IMR-90 (cell line): Measurements from ENCODE around the gene NR2F2. TPM values are rescaled to one million over a fixed set of nuclear protein-coding genes. Genes with fewer than 3 reads are reported as not detected.
A peak's percentile ranks its signal among the peaks of the same experiment; 100 is the strongest.

Experiments
- ATAC-seq: fragments of 200-7000 bp; cut with Tn5 transposase; 2 replicates; pipeline ENCODE4 v1.9.1; 2020; ENCODE audit warnings: low read depth, mild to moderate bottlenecking, moderate library complexity
- BruUV-seq: library from RNA; stranded (reverse); fragments of 400-500 nt; replicated peaks from 2 replicates; lab custom pipeline; 2021; lab: Mats Ljungman, UMichigan
- CTCF ChIA-PET: fragments of 300-600 bp; formaldehyde crosslinking; extraction: SDS; loops from one replicate; lab custom pipeline; 2021; ENCODE audit warnings: antibody characterized with exemption; lab: Yijun Ruan, JAX
- POLR2A ChIA-PET: fragments of 300-600 bp; sonication (Branson Sonifier 250); formaldehyde crosslinking; loops from one replicate; lab custom pipeline; 2022; ENCODE audit warnings: antibody characterized with exemption; ENCODE audit not compliant: unreplicated experiment; lab: Charles Lee
- DNase-seq: peaks from one replicate; pipeline ENCODE4 v3.0.0; 2013
- H2AFZ ChIP-seq: replicated peaks from 2 replicates; pipeline ENCODE3; 2013; ENCODE audit warnings: low read length, mild to moderate bottlenecking; ENCODE audit not compliant: poor library complexity
- H2AK5ac ChIP-seq: 2 replicates; pipeline ENCODE4 v1.6.1; 2013; ENCODE audit warnings: low read depth, low read length, inconsistent platforms
- H2AK9ac ChIP-seq: replicated peaks from 2 replicates; pipeline ENCODE3; 2013; ENCODE audit warnings: mild to moderate bottlenecking, low read depth, low read length, moderate library complexity; ENCODE audit not compliant: poor library complexity
- H2BK120ac ChIP-seq: 2 replicates; pipeline ENCODE4 v1.6.1; 2013; ENCODE audit warnings: low read depth, low read length, inconsistent platforms
- H2BK15ac ChIP-seq: 3 replicates; pipeline ENCODE4 v1.6.1; 2013; ENCODE audit warnings: low read depth, low read length, inconsistent platforms
- H2BK20ac ChIP-seq: 2 replicates; pipeline ENCODE4 v1.6.1; 2013; ENCODE audit warnings: low read depth, mild to moderate bottlenecking, inconsistent platforms, low read length, moderate library complexity
- H2BK5ac ChIP-seq: 2 replicates; pipeline ENCODE4 v1.6.1; 2013; ENCODE audit warnings: mild to moderate bottlenecking, low read depth, low read length, inconsistent platforms; ENCODE audit not compliant: poor library complexity, severe bottlenecking
- H3K14ac ChIP-seq: replicated peaks from 2 replicates; pipeline ENCODE4 v1.6.1; 2013; ENCODE audit warnings: low read depth, low read length, inconsistent platforms
- H3K18ac ChIP-seq: 2 replicates; pipeline ENCODE4 v1.6.1; 2013; ENCODE audit warnings: low read depth, low read length, control low read depth
- H3K23ac ChIP-seq: 2 replicates; pipeline ENCODE4 v1.6.1; 2013; ENCODE audit warnings: low read depth, low read length, inconsistent platforms
- H3K27ac ChIP-seq: 2 replicates; pipeline ENCODE4 v1.5.1; 2013; ENCODE audit warnings: mild to moderate bottlenecking, control low read depth, low read length; ENCODE audit not compliant: insufficient read depth
- H3K27me3 ChIP-seq: 2 replicates; pipeline ENCODE4 v1.6.1; 2013; ENCODE audit warnings: low read length; ENCODE audit not compliant: control insufficient read depth, insufficient read depth
- H3K36me3 ChIP-seq: 2 replicates; pipeline ENCODE4 v1.6.1; 2013; ENCODE audit warnings: low read length, mixed read lengths; ENCODE audit not compliant: control insufficient read depth, insufficient read depth
- H3K4ac ChIP-seq: 2 replicates; pipeline ENCODE4 v1.6.1; 2013; ENCODE audit warnings: low read depth, low read length, inconsistent platforms
- H3K4me1 ChIP-seq: 2 replicates; pipeline ENCODE4 v1.6.1; 2013; ENCODE audit warnings: low read length, mixed read lengths; ENCODE audit not compliant: control insufficient read depth, insufficient read depth
- H3K4me2 ChIP-seq: 2 replicates; pipeline ENCODE4 v1.6.1; 2013; ENCODE audit warnings: low read depth, mild to moderate bottlenecking, control low read depth, low read length, moderate library complexity
- H3K4me3 ChIP-seq: 2 replicates; pipeline ENCODE4 v1.5.1; 2013; ENCODE audit warnings: low read depth, mild to moderate bottlenecking, control low read depth, low read length, moderate library complexity; ENCODE audit not compliant: insufficient read depth
- H3K56ac ChIP-seq: 2 replicates; pipeline ENCODE4 v1.6.1; 2013; ENCODE audit warnings: low read length, inconsistent platforms; ENCODE audit not compliant: insufficient read depth; ENCODE audit errors: extremely low read depth
- H3K79me1 ChIP-seq, 2 experiments: 2 replicates each; pipeline ENCODE4 v1.6.1; 2013; ENCODE audit warnings: low read length in 2 of 2, inconsistent platforms in 1 of 2, low read depth in 1 of 2
- H3K9ac ChIP-seq: 2 replicates; pipeline ENCODE4 v1.6.1; 2013; ENCODE audit warnings: low read depth, low read length, control low read depth
- H3K9me1 ChIP-seq: 2 replicates; pipeline ENCODE4 v1.6.1; 2013; ENCODE audit warnings: low read length, inconsistent platforms; ENCODE audit not compliant: insufficient read depth
- H3K9me3 ChIP-seq: 2 replicates; pipeline ENCODE4 v1.6.1; 2013; ENCODE audit warnings: low read length; ENCODE audit not compliant: control insufficient read depth, insufficient read depth
- H4K20me1 ChIP-seq: 2 replicates; pipeline ENCODE4 v1.6.1; 2013; ENCODE audit warnings: low read length, inconsistent platforms; ENCODE audit not compliant: insufficient read depth
- H4K5ac ChIP-seq: 2 replicates; pipeline ENCODE4 v1.6.1; 2013; ENCODE audit warnings: mild to moderate bottlenecking, low read depth, low read length, control low read depth
- H4K8ac ChIP-seq, 2 experiments: 2 replicates each; pipeline ENCODE4 v1.6.1; 2013; ENCODE audit warnings: low read depth in 2 of 2, low read length in 2 of 2, control low read depth in 1 of 2, inconsistent platforms in 1 of 2
- H4K91ac ChIP-seq: 2 replicates; pipeline ENCODE4 v1.6.1; 2013; ENCODE audit warnings: low read depth, low read length, inconsistent platforms; ENCODE audit not compliant: insufficient read depth
- BHLHE40 ChIP-seq: fragments of 150-350 bp; IDR thresholded peaks from 2 replicates; pipeline ENCODE4 v1.6.1; 2016; ENCODE audit warnings: mild to moderate bottlenecking, low read depth, low read length
- CEBPB ChIP-seq: IDR thresholded peaks from 2 replicates; pipeline ENCODE4 v1.6.1; 2012; ENCODE audit warnings: low read depth, low read length, improper control_type of control experiment
- MAFK ChIP-seq: IDR thresholded peaks from 2 replicates; pipeline ENCODE4 v1.6.1; 2012; ENCODE audit warnings: low read depth, low read length, improper control_type of control experiment
- MAZ ChIP-seq: IDR thresholded peaks from 2 replicates; pipeline ENCODE4 v1.6.1; 2012; ENCODE audit warnings: low read depth, mild to moderate bottlenecking, low read length, improper control_type of control experiment, moderate library complexity, borderline replicate concordance
- MXI1 ChIP-seq: IDR thresholded peaks from 2 replicates; pipeline ENCODE4 v1.6.1; 2012; ENCODE audit warnings: low read depth, mild to moderate bottlenecking, low read length, moderate library complexity, borderline replicate concordance
- NFE2L2 ChIP-seq: fragments of 150-350 bp; IDR thresholded peaks from 2 replicates; pipeline ENCODE4 v1.6.1; 2016; ENCODE audit warnings: low read depth, mild to moderate bottlenecking, low read length
- POLR2A ChIP-seq: IDR thresholded peaks from 2 replicates; pipeline ENCODE4 v1.6.1; 2012; ENCODE audit warnings: mild to moderate bottlenecking, low read depth, low read length
- RAD21 ChIP-seq: IDR thresholded peaks from 2 replicates; pipeline ENCODE4 v1.6.1; 2012; ENCODE audit warnings: low read length, improper control_type of control experiment
- RCOR1 ChIP-seq: IDR thresholded peaks from 2 replicates; pipeline ENCODE4 v1.6.1; 2012; ENCODE audit warnings: mild to moderate bottlenecking, low read length, improper control_type of control experiment; ENCODE audit not compliant: insufficient replicate concordance
- SMC3 ChIP-seq: fragments of 150-350 bp; IDR thresholded peaks from 2 replicates; pipeline ENCODE4 v1.6.1; 2016; ENCODE audit warnings: low read depth, mild to moderate bottlenecking, antibody characterized with exemption, low read length, moderate library complexity
- USF2 ChIP-seq: fragments of 150-350 bp; IDR thresholded peaks from 2 replicates; pipeline ENCODE4 v1.6.1; 2017; ENCODE audit warnings: mild to moderate bottlenecking, antibody characterized with exemption, low read length, low read depth
- WGBS, 2 experiments: methylation state at CpG; one replicate each; pipeline versions ENCODE4 v1.1.5 to v1.1.7; 2013; ENCODE audit warnings: missing lambda C conversion rate in 2 of 2; ENCODE audit not compliant: insufficient read length in 1 of 2; ENCODE audit errors: extremely low coverage in 2 of 2; 5-methylcytosine and 5-hydroxymethylcytosine counted together
- dilution Hi-C: fragments of 300-500 bp; cut with HindIII; formaldehyde crosslinking; loops from one replicate; pipeline ENCODE4 v1.14.3; 2018; ENCODE audit warnings: low sequenced_read_pairs; ENCODE audit not compliant: unreplicated experiment
- in situ Hi-C: fragments of 300-500 bp; cut with MboI; formaldehyde crosslinking; loops from 3 replicates; pipeline ENCODE4 v1.14.3; 2019; ENCODE audit warnings: low sequenced_read_pairs, inconsistent platforms, mixed read lengths
- intact Hi-C: fragments of 100-400 bp; cut with micrococcal nuclease; formaldehyde crosslinking; loops from 2 replicates; pipeline ENCODE4 v1.10.0; 2022
- polyA plus RNA-seq, 3 experiments: library from polyadenylated mRNA; depleted of rRNA; stranded (reverse); fragments of >200 nt; gene quantifications; 2 replicates each; pipeline ENCODE4 v1.2.3, GENCODE V29; 2012; ENCODE audit warnings: low replicate concordance in 1 of 3
- total RNA-seq: library from RNA; depleted of rRNA; stranded (reverse); fragments of >200 nt; gene quantifications from 2 replicates; pipeline ENCODE4 v1.2.3, GENCODE V29; 2012
- TF ChIP-seq, protein P1 (sequence below): fragments of 150-350 bp; IDR thresholded peaks from 2 replicates; pipeline ENCODE4 v1.6.1; 2016; ENCODE audit warnings: low read depth, mild to moderate bottlenecking, low read length, moderate library complexity, borderline replicate concordance
- TF ChIP-seq, protein P2 (sequence below): conservative IDR thresholded peaks from 2 replicates; pipeline ENCODE4 v1.5.1; 2012; ENCODE audit warnings: mild to moderate bottlenecking, low read depth, low read length, improper control_type of control experiment

NR2F2 gene
- total and polyA plus RNA-seq, 2 of the 4 experiments (the other 2 are of a cell fraction) = 20.3 to 161 TPM

DNA sequence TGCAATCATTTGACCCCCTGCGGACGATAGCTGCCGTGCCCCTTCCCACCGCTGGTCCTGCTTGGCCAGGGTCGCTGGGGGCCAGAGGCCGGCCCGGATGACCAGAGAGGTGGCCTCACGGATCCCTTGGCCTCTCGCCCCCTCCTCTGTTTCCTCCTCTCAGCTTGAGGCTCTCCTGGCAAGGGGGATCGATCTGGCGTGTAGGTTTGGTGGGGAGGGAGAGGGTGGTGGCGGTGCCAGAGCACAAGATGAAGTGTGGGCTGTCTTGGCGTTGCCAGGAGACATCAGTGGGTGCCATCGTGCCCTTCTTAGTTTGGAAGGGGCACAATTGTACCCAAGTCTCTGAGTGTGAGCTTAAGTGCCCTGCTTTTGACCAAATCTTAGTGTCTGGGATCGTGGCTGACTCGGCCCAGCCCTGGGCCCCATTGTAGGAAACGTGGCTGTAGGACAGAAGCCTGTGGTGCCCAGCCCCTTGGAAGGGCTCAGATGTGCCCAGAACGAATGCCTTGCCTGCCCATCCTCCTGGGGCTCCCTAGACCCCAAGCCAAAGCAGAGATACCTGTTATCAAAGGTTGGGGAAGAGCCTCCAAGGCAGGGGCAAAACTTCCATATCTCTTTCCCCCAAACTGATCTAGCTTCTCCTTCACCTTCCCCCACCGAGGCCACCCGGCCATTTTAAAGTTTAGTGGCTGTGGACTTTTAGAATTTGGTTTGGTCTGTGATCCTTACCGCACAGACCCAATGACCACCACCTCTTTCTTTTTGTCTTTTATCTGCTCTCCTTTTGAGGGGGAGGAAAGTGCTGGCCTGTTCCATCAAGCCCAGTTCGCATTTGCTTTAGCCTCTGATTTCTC is 14.4 kb downstream of the NR2F2 start:
- Histone ChIP-seq H2BK20ac (peak overlapping the region; percentile 71), H3K18ac (peak overlapping the region; percentile 40), H2BK5ac (peak overlapping the region; percentile 92), H2AK5ac (peak overlapping the region; percentile 65), H3K9ac (peak overlapping the region; percentile 80), H3K79me1 (peaks cover 8 to 27% of the 10 kb centered on the region in 2 experiments; a peak in 3 of 4 replicates), H3K4ac (peak overlapping the region; percentile 98), H4K91ac (peak overlapping the region; percentile 94), H3K9me1 (no peaks in the 10 kb centered on the region), H4K8ac (peak overlapping the region; percentile 85 to 92), H2AK9ac (peak overlapping the region; percentile 90), H2AFZ (peak overlapping the region; percentile 61), H3K27me3 (no peaks in the 10 kb centered on the region), H3K23ac (peak overlapping the region; percentile 100), H4K20me1 (no peaks in the 10 kb centered on the region), H3K9me3 (no peaks in the 10 kb centered on the region), H3K14ac (peak overlapping the region; percentile 92), H3K4me3 (peak overlapping the region; percentile 46; the same call in 1 of the 2 replicates), H4K5ac (peak overlapping the region; percentile 76), H3K4me2 (peak overlapping the region; percentile 90), H3K36me3 (peaks cover 26% of the 10 kb centered on the region), H2BK15ac (peak overlapping the region; percentile 89; the same call in 2 of the 3 replicates), H3K4me1 (peaks cover 49% of the 10 kb centered on the region), H2BK120ac (peak overlapping the region; percentile 92), H3K27ac (peak overlapping the region; percentile 88), H3K56ac (peak overlapping the region; percentile 84)
- CTCF ChIA-PET = interaction anchor here (0.8 to 1.6 kb wide), 2 partner anchors 18 kb away, joined by 3 to 11 read pairs; no protein-coding TSS in a partner anchor
- ATAC-seq (no peak), DNase-seq (no peak)
- in situ Hi-C loops = loop anchor here (10.0 to 25.0 kb wide), 3 partner anchors 783 to 1320 kb away; no protein-coding TSS in a partner anchor
- intact Hi-C loops = no loop called here
- no TSS peak for BruUV-seq
- WGBS, 2 experiments = 0% methylated on average over 1 of the region's 22 CpGs; no CpG with 5 or more reads in 1 of the 2 experiments
- POLR2A ChIA-PET = interaction anchor here (0.8 kb wide), 1 partner anchor 679 kb away, joined by 3 read pairs; no protein-coding TSS in a partner anchor
- dilution Hi-C loops = no loop called here
- TF ChIP-seq MXI1 (no peak), NFE2L2 (no peak), POLR2A (no peak), MAFK (no peak), SMC3 (no peak), MAZ (no peak), RAD21 (no peak), USF2 (no peak), CEBPB (no peak), BHLHE40 (no peak), RCOR1 (no peak)
- TF ChIP-seq, protein P1, sequence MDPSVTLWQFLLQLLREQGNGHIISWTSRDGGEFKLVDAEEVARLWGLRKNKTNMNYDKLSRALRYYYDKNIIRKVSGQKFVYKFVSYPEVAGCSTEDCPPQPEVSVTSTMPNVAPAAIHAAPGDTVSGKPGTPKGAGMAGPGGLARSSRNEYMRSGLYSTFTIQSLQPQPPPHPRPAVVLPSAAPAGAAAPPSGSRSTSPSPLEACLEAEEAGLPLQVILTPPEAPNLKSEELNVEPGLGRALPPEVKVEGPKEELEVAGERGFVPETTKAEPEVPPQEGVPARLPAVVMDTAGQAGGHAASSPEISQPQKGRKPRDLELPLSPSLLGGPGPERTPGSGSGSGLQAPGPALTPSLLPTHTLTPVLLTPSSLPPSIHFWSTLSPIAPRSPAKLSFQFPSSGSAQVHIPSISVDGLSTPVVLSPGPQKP = no peak
- TF ChIP-seq, protein P2, sequence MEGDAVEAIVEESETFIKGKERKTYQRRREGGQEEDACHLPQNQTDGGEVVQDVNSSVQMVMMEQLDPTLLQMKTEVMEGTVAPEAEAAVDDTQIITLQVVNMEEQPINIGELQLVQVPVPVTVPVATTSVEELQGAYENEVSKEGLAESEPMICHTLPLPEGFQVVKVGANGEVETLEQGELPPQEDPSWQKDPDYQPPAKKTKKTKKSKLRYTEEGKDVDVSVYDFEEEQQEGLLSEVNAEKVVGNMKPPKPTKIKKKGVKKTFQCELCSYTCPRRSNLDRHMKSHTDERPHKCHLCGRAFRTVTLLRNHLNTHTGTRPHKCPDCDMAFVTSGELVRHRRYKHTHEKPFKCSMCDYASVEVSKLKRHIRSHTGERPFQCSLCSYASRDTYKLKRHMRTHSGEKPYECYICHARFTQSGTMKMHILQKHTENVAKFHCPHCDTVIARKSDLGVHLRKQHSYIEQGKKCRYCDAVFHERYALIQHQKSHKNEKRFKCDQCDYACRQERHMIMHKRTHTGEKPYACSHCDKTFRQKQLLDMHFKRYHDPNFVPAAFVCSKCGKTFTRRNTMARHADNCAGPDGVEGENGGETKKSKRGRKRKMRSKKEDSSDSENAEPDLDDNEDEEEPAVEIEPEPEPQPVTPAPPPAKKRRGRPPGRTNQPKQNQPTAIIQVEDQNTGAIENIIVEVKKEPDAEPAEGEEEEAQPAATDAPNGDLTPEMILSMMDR = no peak
